ENCODE measurements around the gene TP53I13.

Gene TP53I13

DNA sequence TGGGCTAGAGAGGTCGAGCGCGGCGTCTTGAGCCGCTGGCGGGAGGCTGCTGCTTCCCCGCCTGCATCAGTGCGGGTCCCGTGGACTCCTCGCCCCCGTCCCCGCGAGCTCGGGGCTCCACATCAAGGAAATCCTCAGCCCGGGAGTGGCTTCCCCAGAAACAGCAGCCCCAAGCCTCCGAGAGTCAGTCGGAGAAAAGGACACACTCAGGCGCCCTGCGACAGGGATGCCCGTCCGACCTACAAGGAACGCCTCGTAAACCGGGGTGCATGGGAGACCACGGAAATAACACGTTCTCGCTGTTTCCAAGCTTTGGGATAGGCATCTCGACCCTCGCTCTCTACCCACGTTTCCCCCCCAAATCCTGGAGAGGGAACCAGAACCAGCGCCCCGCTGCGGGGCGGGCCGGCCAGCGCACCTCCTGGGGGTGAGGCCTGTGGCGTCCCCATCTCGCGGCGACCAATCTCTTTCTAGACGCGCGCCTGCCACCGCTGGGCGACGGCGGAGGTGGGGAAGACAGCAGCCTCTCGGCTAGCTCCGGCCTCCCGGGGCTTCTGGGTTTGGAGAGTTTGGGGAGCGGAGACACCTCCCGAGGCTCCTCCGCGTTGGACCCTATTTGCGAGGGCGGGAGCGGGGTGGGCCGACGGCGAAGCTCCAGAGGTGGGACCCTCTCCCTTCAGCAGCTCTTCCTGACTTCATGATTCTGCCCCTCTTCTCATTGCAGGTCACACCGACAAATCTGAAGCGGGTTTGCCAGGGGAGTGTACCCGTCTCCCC, 759 bp upstream of the TP53I13 start:
- peak; percentile 16 for DNase-seq

DNA sequence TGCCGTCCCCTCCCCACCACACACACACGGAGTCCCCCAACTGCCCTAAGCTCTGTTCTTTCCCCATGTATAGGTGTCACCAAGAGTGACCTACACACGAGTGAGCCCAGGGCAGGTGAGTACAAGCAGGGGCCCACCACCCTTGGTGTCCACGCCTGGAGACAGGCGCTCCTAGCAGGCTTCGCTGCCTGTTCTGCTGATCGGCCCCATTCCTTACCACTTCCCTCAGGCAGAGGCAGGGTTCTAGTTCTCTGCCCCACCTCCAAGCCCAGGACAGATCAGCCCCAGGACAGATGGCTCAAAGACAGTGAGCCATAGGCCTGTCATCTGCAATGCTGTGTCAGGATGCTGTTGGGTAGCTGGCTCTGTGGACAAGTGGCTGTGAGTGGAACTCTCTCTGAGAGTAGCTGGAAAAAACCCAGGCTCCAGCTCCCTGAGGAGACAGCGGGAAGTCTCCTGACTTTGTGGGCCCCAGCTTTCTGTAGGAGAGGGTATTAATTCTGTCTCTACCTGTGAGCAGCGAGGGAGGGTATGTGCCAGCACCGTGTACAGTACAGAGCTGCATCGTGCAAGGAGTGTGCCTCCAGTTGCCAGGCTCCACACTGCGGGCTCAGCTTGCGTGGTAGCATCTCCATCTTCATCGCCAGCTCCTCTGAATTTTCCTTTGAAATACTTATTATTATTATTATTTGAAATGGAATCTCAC, 897 bp downstream of the TP53I13 start:
- DNase-seq, result no peak

DNA sequence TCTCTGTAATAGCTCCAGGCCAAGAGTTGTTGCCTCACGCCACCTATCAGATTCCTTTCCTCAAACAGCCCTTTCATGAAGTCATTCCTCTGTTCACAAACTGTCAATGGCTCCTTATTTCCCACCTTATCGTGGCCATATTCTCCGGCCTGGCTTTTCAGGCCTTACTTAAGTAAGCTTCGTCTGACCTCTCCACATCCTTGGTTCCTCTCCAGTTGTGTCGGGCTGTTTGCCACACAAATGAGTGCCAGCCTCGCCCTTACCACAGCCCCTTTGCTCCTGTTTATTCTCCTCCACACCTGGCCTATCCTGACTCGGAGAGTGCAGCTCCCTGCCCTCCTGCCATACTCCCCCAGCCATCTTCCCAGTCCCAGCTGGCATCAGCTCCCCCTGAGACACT, 2.0 kb downstream of the TP53I13 start:
- no peak for DNase-seq

DNA sequence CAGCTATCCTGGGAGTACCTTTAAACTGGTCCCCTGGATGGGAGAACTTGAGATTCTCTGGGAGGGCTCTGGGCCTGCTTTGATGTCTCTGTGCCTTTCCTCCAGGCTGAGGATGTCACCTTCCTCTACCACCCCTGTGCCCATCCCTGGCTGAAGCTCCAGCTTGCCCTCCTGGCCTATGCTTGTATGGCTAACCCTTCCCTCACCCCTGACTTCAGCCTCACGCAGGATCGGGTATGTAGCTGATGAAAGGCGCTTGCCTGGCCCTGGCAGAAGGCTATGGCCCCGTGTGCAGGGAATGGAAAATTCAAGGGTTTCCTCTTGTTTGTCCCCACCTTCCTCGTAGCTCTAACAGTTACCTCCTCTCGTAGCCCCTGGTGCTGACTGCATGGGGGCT, 3.0 kb downstream of the TP53I13 start:
- no peak for DNase-seq

DNA sequence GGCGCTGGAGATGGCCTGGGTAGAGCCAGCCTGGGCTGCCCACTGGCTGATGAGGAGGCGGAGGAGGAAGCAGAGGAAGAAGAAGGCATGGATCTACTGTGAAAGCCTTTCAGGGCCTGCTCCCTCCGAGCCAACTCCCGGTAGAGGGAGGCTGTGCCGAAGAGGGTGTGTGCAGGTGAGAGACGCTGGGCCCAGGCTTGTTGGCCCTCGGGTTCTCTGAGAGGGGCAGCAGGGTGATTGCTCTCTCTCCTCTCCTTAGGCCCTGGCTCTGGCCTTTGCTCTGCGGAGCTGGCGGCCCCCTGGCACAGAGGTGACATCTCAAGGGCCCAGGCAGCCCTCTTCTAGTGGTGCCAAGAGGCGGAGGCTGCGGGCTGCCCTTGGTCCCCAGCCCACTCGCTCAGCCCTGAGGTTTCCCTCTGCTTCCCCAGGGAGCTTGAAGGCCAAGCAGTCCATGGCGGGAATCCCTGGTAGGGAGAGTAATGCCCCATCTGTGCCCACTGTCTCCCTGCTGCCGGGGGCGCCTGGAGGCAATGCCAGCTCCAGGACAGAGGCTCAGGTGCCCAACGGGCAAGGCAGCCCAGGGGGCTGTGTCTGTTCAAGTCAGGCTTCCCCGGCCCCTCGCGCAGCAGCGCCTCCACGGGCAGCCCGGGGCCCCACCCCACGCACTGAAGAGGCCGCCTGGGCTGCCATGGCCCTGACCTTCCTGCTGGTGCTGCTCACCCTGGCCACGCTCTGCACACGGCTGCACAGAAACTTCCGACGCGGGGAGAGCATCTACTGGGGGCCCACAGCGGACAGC, 3.6 kb downstream of the TP53I13 start:
- DNase-seq, result no peak

DNA sequence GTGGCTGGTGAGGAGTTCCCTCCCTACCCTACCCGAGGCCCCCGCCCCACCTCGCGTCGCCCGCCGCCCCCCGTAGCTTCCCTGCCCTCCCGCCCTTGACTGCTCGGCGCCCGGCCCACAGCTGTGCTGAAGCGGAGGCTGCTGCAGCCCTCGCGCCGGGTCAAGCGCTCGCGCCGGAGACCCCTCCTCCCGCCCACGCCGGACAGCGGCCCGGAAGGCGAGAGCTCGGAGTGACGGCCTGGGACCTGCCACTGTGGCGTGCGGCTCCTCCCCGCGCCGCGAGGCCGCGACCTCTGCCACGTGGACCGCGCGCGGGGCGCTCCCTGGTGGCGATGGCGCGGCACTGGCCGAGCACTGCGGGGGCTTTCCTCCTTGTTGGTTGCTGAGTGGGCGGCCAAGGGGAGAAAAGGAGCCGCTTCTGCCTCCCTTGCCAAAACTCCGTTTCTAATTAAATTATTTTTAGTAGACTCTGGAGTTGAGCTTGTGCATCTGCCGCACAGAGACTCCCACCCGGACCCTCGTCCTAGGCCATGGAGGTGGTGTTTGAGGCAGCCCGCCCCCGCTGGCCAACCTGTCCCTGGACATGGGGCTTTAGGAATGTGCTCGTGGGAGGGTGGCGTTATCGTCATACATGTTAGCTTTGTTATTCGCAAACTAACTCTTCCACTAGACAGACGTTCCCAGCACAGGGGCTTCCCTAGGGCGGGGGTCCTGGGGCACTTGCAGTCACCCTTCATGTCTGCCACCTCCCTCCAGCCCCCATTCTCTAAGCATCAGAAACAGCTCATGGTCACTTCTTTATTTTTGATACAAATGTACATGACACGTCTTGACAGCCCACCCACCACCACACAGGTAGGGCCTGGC, 4.4 kb downstream of the TP53I13 start:
- no peak for DNase-seq

DNA sequence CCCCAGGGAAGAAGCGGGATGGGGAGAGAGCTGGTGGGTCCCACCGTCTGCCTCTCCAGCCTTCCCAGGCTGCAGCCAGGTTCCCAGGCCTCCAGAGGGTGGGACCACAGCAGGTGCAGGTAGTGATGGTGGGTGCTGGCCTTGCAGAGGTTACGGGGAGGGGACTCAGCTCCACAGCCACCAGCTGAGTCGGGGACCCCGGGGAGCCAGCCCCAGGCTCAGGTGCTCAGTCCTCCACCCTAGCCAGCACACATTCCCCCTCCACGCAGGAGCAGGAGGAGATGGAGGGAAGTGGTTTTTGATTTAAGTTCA, 5.0 kb downstream of the TP53I13 start:
- no peak for DNase-seq

DNA sequence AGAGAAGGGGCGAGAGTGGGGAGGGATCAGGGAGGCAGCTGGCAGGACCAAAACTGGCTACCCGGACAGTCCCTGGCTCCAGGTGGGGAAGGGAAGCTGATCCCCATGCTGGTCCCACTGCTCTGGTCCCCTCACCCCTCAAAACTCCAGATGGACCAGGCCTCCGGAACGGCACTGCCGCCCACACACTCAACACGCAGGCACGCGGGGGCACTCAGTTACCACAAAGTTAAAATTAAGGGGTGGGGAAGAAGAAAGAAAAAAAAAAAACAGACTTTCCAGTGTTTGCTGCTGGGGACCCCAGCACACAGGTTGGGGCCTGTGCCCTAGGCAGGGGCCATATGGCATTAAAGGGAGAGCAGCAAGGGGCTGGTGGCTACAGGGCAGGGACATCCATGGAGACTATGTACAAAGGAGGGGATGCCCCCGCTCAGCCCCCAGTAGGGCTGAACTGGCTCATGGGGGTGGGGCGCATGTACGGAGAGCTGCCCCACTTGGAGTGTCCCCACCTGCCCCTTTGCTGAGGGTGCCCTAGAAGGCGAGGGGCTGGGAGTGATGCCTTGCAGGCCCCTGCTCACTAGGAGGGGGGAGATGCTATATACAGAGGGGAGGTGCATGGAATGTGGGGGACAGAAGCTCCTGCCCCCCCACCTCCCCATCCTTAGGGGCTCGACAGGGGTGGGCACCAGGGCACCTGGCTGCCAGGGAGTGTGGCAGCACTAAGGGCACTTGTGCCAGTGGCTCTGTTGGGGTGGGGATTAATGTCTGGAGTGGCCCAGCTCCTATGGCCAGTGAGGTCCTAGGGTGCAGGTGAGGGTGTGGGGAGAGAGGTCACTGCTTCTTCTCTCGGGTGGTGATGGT, 5.6 kb downstream of the TP53I13 start:
- DNase-seq, result no peak

DNA sequence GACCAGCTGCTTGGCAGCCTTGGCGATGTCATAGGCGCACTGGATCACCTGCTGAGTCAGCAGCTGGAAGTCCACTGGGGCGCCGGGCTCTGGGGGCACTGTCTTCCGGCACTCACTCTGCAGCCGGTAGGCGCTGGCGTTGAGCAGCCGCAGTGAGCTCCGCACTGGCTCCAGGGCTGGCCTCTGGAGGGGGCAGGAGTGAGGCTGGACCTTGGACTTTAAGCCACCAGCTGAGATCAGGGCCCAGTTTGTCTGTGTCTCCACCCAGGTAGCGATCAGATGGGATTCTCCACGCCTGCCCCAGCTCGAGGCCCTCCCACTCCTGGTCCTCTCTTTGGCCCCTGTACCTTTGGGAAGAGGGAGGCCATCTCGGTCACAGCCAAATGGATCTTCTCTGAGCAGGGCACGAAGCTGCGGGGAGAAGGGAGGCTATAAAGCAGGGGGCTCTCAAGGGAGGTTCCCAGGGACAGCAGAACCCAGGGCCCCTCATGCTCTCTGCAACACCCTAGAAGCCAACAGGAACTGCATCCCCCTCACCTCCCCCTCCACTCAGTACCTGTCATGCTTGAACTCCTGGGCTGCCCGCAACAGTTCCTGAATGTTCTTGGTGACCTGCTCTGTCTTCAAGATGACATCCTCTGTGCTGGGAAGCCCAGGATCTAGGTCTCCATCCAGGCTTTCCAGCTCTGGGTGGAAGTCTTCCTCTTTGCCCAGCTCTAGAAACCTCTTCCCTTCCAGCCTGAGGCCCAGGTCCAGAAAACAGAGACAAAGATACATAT, 6.4 kb downstream of the TP53I13 start:
- no peak for DNase-seq

DNA sequence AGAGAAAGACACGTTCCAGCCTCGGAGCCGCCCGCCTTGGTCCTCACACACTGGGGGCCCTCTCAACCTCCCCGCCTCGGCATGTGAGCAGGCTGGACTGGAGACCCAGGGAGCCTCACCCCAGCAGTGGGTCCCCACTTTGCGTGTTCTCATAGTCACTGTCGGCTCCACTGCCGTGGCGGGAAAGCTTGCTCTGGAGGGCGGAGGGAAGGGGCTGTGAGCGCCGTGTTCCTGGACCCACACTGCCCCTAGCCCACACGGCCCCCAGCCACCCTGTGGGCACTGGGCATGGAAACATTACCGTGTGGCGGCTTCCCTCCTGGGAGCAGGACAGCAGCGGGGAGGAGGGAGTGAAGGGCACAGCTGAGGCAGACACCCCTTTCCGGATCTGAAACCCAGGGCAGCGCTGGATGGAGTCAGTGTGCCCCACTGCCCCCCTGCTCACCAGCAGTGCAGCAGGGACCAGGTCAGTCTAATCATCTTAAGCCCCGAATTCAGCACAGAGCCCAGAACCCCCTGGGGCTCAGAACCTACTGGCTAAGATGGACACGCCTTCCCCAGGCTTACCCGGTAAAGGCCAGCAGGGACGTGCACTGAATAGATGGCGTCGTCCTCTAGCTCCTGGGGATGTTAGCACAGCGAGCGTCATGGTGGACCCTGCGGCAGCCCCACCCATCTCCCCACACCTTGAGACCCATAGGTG, 7.2 kb downstream of the TP53I13 start:
- no peak for DNase-seq

DNA sequence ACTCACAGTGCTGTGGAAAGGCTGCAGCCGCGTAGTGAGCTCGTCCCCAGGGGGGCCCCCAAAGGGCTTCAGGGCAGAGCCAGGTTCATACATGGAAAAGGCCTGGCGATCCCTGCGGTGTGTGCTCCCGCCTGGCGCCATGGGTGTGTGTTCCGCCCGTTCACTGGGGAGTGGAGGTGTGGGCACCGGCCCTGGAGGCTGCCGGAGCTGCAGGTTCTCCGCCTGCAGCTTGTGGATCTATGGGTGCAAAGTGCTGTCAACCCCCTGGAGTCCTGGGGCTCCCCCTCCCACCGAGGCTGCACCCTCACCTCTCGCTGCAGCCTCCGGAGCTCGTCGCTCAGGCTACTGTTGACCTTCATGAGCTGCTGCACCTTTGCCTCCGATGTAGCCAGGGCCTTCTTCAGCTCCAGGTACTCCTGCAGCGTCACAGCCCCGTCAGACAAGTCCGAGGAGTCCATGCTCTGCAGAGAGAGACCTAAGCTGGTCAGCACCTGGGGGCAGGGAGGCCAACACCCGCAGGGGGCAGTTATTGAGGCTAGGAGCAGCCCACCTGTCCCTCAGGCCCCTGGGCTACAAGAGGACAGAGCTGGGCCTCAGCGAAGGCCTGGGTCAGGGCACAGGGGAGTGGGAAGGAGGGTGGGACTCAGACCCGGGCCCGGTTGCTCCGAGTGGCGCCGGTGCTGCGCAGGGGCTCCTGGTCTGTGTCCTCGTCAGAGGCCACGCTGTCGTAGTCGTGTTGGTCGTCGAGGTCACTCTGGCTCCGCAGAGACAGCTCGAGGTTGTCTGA, 7.9 kb downstream of the TP53I13 start:
- no peak for DNase-seq

DNA sequence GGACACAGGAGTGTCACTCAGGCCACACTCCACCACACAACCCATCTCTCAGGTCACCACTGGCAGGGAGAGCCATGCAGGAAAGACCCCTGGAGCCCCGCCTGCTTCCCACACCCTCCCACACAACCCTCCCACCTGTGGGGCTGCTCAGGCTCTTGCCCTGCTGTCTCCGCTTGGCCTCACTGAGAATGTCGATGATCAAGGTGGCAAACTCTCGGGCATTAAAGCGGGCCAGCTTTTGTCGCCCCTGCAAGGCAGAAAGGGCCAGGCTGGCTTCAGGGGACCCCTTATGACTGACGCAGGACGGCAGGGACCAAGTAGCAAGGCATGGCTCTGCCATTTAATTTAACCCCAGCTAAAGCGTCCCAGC, 8.5 kb downstream of the TP53I13 start:
- no peak for DNase-seq

DNA sequence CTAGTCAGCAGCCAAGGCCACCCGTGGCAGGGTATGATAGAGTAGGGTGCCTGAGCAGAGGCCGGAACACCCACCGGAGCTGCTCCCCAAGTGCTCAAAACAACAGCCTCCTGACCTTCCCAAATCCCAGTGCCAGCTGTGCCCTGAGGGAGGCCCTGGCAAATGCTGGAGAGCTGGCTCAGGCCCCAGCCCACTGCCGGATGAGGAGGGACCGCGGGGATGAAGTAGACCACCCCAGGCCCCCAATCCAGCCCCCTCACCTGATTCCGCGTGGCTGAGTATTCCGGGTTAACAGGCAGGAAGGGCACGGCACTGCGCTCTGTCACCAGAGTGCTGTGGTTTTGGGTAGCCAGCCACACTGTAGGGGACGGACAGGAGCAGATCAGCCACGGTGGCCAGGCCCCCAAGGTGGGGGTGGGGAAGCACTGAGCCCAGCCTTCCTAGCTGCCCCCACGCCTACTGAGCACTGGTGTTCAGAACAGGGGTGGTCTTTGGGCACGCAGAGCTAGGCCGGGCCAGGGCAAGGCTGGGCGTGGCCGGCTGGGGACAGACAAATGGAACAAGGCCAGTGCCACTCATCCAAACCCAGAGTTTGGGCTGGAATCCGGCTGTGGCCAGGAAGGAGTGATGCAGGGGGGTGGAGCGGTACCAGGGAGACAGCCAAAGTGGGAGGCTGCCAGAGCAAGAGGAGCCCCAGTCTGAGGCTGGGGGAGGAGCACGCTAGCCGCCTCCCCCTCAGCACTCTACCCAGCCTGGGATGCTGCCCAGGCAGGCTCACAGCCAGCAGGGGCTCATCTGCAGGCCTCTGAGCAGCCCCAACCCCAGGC, 9.1 kb downstream of the TP53I13 start:
- no peak for DNase-seq

DNA sequence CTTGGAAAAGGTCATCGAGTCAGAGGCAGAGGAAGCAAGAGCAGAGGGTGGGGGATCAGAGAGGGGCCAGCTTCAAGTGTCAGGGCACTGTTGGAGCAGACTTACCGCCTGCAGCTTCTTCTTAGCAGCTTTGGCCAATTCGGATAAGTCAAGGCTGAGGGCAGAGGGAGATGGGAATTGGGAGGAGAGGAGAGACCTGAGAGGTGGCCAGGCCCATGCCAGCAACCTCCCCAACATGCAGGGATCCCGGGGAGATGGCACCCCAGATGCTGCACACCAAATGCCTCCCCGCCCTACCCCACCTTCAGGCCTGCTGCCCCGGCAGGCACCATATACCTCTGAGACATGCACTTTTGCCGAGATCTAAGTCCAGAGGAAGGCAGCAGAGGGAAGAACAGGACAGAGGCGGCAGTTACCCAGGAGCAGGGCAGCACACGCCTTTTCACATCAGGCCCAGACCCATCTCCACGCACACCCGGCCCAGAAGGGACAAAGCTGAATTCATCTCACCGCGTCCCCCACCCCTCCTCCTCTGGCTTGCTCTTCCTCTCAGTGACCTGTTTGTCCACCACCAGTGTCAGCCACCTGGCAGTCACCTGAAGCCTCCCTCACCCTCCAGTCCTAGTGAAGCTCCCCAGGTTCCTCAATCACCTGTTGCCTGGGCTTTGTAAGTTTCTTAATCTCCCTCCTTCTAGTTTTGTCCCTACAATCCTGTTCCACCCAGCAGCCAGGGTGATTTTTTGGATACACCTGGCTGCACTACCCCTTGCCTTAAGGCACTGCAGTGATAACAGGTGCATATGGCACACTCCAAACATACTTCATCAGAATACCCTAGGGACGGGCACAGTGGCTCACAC, 10.4 kb downstream of the TP53I13 start:
- no peak for DNase-seq

DNA sequence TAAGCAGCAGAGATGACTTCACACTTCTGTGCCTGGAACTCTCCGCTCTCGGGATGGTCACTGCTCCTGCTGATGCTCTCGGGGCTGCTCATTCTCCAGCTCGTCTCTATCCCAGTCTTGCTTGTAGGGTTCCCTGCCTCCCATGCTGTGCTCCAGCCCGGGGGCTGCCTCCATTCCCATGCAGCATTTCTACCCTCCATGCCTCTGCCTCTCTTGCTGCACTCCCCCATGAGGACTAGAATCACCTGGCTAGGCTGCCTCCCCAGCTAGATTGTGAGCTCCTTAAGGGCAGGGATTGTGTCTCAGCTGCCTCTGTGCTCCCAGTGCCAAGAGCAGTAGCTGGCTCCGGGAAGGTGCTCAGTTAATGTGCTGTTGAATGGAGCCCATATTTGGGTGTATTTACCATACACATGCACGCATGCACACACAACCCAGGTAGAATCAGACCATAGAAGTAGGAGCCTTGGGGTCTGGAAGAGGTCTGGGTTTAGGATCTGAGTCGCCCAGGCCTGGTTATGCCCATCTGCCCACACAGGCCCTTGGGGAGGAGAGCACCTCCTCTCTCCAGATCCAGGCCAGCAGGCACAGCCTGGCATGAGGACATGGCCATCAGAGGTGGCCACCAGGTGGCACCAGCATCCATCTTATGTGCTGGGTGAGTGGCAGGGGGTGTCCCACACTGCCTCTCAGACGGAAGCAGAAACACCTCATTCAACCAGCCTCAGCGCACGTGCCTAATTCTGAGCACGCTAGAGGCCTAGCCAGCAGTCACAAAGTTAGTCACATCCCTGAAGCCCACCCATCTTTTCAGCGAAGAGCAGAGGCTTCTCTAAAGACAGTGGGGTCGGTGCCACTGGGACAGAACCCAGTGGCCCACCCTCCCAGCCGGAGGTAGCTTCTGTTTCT, 11.6 kb downstream of the TP53I13 start:
- peak; percentile 58 for DNase-seq

DNA sequence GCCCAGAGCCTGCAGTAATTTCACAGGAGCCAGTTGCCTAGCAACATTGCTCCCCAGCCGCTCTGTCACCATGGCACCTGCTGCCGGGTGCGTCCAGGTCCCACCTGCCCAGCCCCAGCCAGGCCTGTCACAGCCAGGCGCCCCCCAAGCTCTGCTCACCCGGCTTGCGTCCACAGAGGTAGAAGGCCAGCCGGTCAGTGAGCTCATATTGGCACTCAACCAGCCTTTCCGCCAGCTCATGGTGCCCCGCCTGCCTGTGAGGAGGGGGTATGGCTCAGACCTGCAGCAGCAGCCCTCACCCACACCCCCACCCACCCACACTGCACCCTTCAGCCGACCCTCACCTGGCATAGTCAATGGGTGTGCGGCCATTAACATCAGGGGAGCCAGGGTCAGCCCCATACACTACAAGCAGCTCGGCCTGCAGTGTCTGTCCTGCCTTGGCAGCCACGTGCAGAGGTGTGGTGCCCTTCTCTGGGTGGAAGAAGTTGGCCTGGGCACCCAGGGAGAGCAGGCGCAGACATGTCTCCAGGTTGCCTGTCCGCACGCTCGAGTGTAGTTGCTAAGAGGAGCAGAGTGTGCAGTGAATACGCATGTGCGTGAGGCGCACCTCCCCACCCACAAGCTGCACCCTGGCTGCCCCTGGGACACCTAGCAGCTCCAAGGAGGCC, 13.2 kb downstream of the TP53I13 start:
- no peak for DNase-seq
